T-helper 17 cell (primary cell): ENCODE results near the gene CD80. TPM values are rescaled to one million over a fixed set of nuclear protein-coding genes. Genes with fewer than 3 reads are reported as not detected.
A peak's percentile ranks its signal among the peaks of the same experiment; 100 is the strongest.

Experiments used
- ATAC-seq: fragments of 150-1000 bp; cut with Tn5 transposase; 2 replicates; pipeline ENCODE4 v1.10.0; 2021; ENCODE audit warnings: mild to moderate bottlenecking, moderate library complexity
- DNase-seq, 3 donors: peaks; one replicate each; pipeline versions ENCODE4 v3.0.0 to v3.0.0-alpha.2; 2020 to 2021
- H3K9me3 ChIP-seq: one replicate; pipeline ENCODE4 v1.7.0; 2013; ENCODE audit warnings: low read length, mild to moderate bottlenecking; ENCODE audit not compliant: control insufficient read depth, poor library complexity, severe bottlenecking
- H3K27ac Mint-ChIP-seq: one replicate; pipeline ENCODE4 v1.8.0; 2022; ENCODE audit warnings: mild to moderate bottlenecking, moderate library complexity, mixed read lengths
- H3K27me3 Mint-ChIP-seq: one replicate; pipeline ENCODE4 v1.8.0; 2022; ENCODE audit warnings: mixed read lengths
- H3K36me3 Mint-ChIP-seq: one replicate; pipeline ENCODE4 v1.8.0; 2022; ENCODE audit warnings: low read depth, mixed read lengths
- H3K4me1 Mint-ChIP-seq: one replicate; pipeline ENCODE4 v1.8.0; 2022; ENCODE audit warnings: mild to moderate bottlenecking, mixed read lengths
- H3K4me3 Mint-ChIP-seq: one replicate; pipeline ENCODE4 v1.8.0; 2022; ENCODE audit warnings: mild to moderate bottlenecking, moderate library complexity, mixed read lengths
- total RNA-seq, 4 donors: library from RNA in 2 of 4; stranded (reverse) in 2 of 4; gene quantifications; one replicate each; pipeline ENCODE4 v1.2.3 and lab custom pipeline; 2022 to 2026

CD80 gene
- total RNA-seq, 2 donors from 2014 or later = 13.9 to 14.1 TPM

DNA sequence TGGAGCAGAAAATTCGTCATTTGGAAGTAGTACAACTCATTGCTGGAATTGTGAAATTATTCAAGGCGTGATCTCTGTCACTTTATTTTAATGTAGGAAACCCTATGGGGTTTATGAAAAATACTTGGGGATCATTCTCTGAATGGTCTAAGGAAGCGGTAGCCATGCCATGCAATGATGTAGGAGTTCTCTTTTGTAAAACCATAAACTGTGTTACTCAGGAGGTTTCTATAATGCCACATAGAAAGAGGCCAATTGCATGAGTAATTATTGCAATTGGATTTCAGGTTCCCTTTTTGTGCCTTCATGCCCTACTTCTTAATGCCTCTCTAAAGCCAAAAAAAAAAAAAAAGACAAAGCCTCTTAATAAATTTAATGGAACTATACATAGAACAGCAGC lies 66.6 kb downstream of the CD80 start:
- Mint-ChIP-seq H3K4me1 (peaks cover 2% of the 10 kb centered on the region), H3K27ac (no peak overlapping the region), H3K36me3 (no peaks in the 10 kb centered on the region), H3K4me3 (no peak overlapping the region), H3K27me3 (no peaks in the 10 kb centered on the region)
- H3K9me3 ChIP-seq = no peaks in the 10 kb centered on the region
- no peak for DNase-seq
- no peak for ATAC-seq

DNA sequence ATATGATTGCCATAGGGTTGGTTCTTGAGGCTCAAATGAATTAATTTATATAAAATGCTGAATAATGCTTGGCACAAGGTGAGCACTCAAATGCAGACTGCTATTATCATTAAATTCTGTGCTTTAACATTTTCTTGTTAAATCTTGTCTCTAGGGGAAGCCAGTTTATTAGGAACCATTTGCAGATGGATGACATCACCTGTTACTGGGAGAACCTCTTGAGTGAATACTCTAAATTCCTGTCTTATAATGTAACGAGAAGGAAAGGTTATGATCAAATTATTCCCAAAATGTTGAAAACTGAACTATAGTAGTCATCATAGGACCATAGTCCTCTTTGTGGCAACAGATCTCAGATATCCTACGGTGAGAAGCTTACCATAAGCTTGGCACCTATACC lies 67.3 kb downstream of the CD80 start:
- DNase-seq (no peak), ATAC-seq (no peak)
- H3K4me1 Mint-ChIP-seq = no peaks in the 10 kb centered on the region
- no peaks in the 10 kb centered on the region for H3K9me3 ChIP-seq
- H3K4me3 Mint-ChIP-seq = no peak overlapping the region
- H3K27ac Mint-ChIP-seq = no peak overlapping the region
- no peaks in the 10 kb centered on the region for H3K36me3 Mint-ChIP-seq
- H3K27me3 Mint-ChIP-seq = no peaks in the 10 kb centered on the region

DNA sequence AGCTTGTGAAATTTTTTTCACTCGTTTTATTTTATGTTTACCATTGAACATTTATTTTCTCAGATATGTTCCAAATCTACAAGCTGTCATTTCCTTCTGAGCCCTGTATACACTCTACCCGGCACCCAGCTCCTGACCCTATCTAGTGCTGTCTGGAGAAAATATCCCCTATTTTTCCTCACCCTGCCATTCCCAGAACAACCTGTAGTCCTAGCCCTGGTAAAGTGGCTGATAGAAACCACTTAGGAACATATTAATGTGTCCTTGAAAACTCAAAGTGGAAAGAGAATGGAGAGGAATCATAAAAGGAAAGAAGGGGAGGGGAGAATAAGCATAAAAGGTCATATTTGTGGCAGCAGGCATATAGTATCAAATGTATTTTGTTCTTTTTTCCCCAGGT lies 69.3 kb downstream of the CD80 start:
- peaks cover 4% of the 10 kb centered on the region for H3K36me3 Mint-ChIP-seq
- no peak overlapping the region for H3K27ac Mint-ChIP-seq
- H3K4me1 Mint-ChIP-seq = no peaks in the 10 kb centered on the region
- H3K4me3 Mint-ChIP-seq = no peak overlapping the region
- no peak for ATAC-seq
- H3K27me3 Mint-ChIP-seq = no peaks in the 10 kb centered on the region
- DNase-seq = no peak
- no peaks in the 10 kb centered on the region for H3K9me3 ChIP-seq

DNA sequence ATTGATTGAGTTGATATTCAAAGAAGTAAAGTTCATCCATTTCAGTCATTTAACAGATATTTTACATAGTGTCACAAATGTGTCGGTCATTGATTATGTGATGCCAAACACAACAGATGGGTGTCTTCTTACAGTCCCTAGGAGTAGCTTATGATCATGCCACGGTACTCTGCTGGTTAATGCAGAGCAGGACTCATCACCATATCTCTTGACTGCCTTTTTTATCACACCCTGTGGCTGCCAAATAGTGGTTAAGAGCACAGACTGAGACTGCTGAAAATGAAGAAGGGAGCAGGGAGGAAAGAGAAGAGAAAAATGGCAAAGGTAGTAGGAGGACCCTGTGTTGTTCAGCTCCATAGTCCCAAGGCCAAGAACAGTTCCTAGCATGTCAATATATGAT lies 73.9 kb downstream of the CD80 start:
- H3K36me3 Mint-ChIP-seq = peaks cover 7% of the 10 kb centered on the region
- DNase-seq (no peak), ATAC-seq (no peak)
- H3K4me1 Mint-ChIP-seq = peaks cover 4% of the 10 kb centered on the region
- no peaks in the 10 kb centered on the region for H3K27me3 Mint-ChIP-seq
- no peaks in the 10 kb centered on the region for H3K9me3 ChIP-seq
- no peak overlapping the region for H3K4me3 Mint-ChIP-seq
- no peak overlapping the region for H3K27ac Mint-ChIP-seq

DNA sequence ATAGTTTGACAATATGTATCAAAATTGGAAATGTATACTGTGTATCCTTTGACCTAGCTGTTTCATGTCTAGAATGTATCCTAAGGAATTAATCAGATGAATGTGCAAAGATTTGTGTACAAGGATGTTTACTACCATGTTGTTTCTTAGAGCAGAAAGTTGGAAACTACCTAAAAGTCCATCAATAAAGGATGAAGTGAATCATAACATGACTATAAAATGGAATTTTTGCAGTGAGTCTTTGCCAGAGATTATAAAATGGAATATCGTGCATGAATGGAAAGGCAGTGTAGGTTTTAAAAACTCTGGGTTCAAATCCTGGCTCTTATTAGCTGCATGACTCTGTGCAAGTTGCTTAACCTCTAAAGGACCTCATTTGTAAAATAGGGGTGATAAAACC lies 76.3 kb downstream of the CD80 start:
- H3K27ac Mint-ChIP-seq = peak overlapping the region; percentile 14
- peaks cover 4% of the 10 kb centered on the region for H3K4me1 Mint-ChIP-seq
- H3K4me3 Mint-ChIP-seq = no peak overlapping the region
- ATAC-seq (no peak), DNase-seq (no peak)
- no peaks in the 10 kb centered on the region for H3K27me3 Mint-ChIP-seq
- H3K9me3 ChIP-seq = no peaks in the 10 kb centered on the region
- H3K36me3 Mint-ChIP-seq = peaks cover 9% of the 10 kb centered on the region

DNA sequence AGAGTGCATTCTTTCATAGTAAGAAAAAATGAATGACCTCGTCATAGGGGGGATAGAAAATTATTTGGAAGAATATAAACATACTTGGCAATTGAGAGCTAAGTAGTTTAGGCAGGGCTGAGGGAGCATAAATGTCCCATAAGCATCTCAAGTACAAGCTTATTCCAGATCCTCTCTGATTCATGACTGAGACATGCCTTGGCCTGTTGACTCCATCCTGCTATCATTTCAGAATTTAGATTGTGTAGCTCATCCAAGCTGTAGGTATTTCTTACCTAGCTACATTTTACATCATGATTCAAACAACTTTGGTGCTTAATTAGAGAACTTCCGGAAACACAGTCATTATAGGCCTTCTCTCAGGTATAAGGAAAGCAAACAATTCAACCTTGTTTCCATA lies 78.3 kb downstream of the CD80 start:
- peaks cover 18% of the 10 kb centered on the region for H3K36me3 Mint-ChIP-seq
- ATAC-seq (no peak), DNase-seq (no peak)
- H3K27me3 Mint-ChIP-seq = no peaks in the 10 kb centered on the region
- no peak overlapping the region for H3K27ac Mint-ChIP-seq
- peaks cover 9% of the 10 kb centered on the region for H3K4me1 Mint-ChIP-seq
- H3K9me3 ChIP-seq = no peaks in the 10 kb centered on the region
- H3K4me3 Mint-ChIP-seq = no peak overlapping the region

Other genes starting within 250 kb of the CD80 start
- 10 to 100 TPM; 65.8 to 70.6 TPM for gene TMEM39A, start 96.0 kb downstream of the CD80 start, total RNA-seq
- gene POGLUT1, start 90.7 kb downstream of the CD80 start, total RNA-seq = 10 to 100 TPM; 26.3 to 27.3 TPM
- gene TIMMDC1, start 61.1 kb downstream of the CD80 start, total RNA-seq = 10 to 100 TPM; 26.9 to 29.5 TPM
- 1 to 10 TPM; 3.6 to 3.7 TPM for gene ADPRH, start 19.9 kb upstream of the CD80 start, total RNA-seq
- gene PLA1A, start 38.3 kb upstream of the CD80 start, total RNA-seq = under 1 TPM in 1 of 2 donors, not detected in 1; 0.45 TPM
- 1 to 10 TPM; 4.2 to 4.3 TPM for gene POPDC2, start 101.0 kb upstream of the CD80 start, total RNA-seq
- gene COX17, start 117.8 kb upstream of the CD80 start, total RNA-seq = 10 to 100 TPM; 26.8 to 28.9 TPM
- 1 to 10 TPM in 1 of 2 donors, under 1 TPM in 1; 0.63 to 2.7 TPM for gene CFAP91, start 143.4 kb upstream of the CD80 start, total RNA-seq
- under 1 TPM in 1 of 2 donors, not detected in 1; 0.20 TPM for gene NR1I2, start 222.5 kb upstream of the CD80 start, total RNA-seq